Keratinocyte (primary cell): ENCODE measurements around the gene AGFG2.

Experiments
- EZH2 ChIP-seq: IDR thresholded peaks from one replicate; pipeline ENCODE4 v1.6.1; 2012; ENCODE audit warnings: inconsistent platforms, mild to moderate bottlenecking, low read length, moderate library complexity
- TF ChIP-seq, protein P1 (sequence below), 3 experiments: IDR thresholded peaks in 1 of 3; conservative IDR thresholded peaks in 1 of 3; optimal IDR thresholded peaks in 1 of 3; 2 replicates in 2 of 3; 3 replicates in 1 of 3; pipeline versions ENCODE3 to v1.5.1; 2011; ENCODE audit warnings: low read length in 3 of 3, mild to moderate bottlenecking in 3 of 3, moderate library complexity in 2 of 3, control low read depth in 1 of 3, inconsistent platforms in 1 of 3; ENCODE audit not compliant: insufficient read depth in 2 of 3; ENCODE audit errors: extremely low read depth in 1 of 3

DNA sequence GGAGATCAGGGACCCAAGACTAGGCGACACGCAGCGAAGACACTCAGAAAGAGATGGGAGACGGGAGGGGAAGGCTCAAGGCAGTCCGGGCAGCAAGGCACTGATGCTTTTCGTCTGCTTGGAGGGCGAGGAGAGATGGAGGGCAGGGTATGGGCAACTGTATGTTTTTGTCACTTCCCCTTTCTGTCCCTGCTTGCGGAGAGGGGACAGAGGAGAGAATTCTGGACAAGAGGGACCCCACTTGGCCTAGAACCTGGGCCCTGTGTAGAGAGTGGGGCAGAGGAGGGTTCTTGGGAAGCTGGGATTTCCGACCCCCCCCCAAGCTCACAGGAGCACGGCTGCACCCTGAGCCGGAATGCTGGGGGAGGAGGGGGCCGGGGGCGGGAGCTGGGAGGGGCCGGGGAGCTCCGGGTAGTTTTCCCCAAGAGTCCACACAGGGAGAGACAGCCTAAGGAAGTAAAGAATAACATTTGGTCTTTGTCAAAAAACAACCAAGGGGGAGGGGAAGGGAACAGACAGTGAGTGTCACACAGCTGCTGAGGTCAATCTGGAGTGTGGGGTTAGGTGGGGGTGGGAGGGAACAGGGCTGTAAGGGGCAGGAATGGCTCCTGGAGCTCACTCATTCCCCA is 45.2 kb downstream of the AGFG2 start:
- TF ChIP-seq, protein P1, sequence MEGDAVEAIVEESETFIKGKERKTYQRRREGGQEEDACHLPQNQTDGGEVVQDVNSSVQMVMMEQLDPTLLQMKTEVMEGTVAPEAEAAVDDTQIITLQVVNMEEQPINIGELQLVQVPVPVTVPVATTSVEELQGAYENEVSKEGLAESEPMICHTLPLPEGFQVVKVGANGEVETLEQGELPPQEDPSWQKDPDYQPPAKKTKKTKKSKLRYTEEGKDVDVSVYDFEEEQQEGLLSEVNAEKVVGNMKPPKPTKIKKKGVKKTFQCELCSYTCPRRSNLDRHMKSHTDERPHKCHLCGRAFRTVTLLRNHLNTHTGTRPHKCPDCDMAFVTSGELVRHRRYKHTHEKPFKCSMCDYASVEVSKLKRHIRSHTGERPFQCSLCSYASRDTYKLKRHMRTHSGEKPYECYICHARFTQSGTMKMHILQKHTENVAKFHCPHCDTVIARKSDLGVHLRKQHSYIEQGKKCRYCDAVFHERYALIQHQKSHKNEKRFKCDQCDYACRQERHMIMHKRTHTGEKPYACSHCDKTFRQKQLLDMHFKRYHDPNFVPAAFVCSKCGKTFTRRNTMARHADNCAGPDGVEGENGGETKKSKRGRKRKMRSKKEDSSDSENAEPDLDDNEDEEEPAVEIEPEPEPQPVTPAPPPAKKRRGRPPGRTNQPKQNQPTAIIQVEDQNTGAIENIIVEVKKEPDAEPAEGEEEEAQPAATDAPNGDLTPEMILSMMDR (optimal IDR thresholded peaks at IDR 0.05 in 1 of 3, IDR thresholded peaks at IDR 0.05 in 1 of 3, conservative IDR thresholded peaks at IDR 0.05 in 1 of 3; ENCODE audit: extremely low read depth in 1 of 3, insufficient read depth in 2 of 3, low read length in 3 of 3), result no peak
- no peak for TF ChIP-seq EZH2
